GM21390 (cell line): ENCODE data around the gene ARL17B.
"Not testable (repeated sequence)": the region's sequence is repeated elsewhere in the genome, so short reads cannot be mapped to it uniquely, and the experiment has no call there.

Source experiments
- ATAC-seq: cut with Tn5 transposase; IDR thresholded peaks from one replicate; pipeline ENCODE4 v1.9.1; 2021; ENCODE audit not compliant: unreplicated experiment

ARL17B gene

DNA sequence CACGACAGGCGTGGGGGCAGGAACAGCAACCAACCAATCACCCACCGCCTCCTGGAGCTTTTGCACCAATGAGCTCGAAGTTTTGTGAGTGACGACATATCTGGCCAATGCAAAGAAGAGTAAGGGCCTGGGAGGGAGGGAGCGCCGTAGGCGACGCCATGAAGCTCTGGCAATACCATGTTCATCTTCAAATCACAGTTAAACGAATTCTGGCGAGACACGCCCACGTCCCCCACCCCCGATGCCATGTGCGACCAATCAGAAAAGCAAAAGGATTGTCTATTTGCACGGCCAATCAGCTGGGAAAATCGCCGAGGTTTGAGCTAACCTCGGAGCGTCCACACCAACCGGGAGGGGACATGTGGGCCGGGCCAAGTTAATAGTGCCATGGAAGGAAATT, at the start of gene ARL17B:
Gene ARL17B, minus strand, starts transcription at position 12 of the 400 bp plus-strand sequence. CDS start 3,369 bp downstream, outside the sequence.
- peak; percentile 92 for ATAC-seq

DNA sequence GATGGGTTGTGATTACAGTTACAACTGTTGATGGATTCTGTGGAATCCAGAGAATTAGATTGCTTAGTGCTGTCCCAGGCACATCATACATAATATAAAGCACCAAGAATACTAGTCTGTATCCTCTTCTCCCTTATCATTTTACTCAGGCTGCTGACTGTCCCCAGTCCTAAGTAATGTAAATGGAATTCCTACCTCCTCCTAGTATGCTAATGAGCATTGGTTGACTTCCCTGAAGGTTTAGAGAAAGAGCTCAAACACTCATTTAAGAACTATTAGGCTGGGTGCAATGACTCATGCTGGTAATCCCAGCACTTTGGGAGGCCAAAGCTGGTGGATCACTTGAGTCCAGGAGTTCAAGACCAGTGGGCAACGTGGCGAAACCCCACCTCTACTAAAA, 48.3 kb upstream of the ARL17B start:
- ATAC-seq, result not testable (repeated sequence)

DNA sequence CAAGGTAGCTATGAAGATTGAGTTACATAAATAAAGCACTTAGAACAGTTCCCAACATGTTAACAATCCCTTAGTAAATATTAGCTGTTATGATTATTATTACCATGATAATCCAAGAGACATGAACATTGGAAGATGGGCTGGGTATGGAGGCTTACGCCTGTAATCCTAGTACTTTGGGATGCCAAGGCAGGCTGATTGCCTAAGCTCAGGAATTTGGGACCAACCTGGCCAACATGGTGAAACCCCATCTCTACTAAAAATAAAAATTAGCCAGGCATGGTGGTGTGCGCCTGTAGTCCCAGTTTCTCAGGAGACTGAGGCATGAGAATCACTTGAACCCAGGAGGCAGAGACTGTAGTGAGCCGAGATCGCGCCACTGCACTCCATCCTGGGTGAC, 45.6 kb upstream of the ARL17B start:
- not testable (repeated sequence) for ATAC-seq

DNA sequence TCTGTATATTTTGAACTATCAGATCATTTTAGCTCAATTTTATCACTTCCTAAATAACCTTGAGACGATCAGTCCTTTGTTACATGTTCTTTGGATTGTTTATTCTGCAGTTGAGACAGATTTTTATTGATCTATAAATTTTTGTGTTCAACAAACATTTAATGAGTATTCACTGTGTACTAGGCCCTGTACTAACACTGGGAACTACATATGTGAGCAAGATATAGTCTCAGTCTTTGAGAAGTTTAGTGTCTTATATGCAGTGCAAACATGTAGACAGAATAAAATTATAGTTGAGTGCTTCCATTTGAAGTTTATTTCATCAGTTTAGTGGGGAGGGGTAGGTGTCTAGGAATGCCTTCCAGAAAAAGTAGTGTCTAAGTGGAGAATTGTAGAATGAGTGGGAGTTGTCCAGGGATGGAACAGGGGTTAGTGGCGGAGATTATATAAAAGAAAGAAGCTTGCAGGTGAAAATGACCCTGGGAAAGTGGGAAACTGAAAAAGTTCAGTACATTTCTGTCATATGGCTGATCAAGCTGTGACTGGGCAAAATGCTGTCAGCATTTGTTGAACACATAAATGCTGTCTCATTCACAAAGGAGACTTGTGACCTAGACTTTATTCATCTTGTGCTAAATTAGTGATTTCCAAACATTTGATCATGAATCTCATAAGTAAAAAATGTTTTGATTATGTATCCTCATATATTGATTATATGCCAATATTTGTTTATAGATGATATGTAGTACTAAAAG, 39.6 kb upstream of the ARL17B start:
- not testable (repeated sequence) for ATAC-seq

DNA sequence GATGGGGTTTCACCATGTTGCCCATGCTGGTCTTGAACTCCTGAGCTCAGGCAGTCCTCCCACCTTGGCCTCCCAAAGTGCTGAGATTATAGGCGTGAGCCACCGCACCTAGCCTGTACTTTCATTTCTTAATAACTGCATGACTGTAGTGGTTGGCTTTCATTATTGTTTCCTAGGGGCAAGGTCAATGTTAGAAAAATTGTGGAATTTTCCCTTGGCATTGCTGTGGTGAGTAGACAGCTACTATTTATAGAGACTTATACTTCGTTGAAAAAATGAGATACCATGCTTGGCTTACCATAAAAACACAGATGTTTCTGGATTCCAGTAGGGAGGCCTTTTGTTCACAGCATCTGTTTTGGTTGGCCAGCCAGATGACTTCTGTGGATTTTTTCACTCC, 39.0 kb upstream of the ARL17B start:
- ATAC-seq, result not testable (repeated sequence)

DNA sequence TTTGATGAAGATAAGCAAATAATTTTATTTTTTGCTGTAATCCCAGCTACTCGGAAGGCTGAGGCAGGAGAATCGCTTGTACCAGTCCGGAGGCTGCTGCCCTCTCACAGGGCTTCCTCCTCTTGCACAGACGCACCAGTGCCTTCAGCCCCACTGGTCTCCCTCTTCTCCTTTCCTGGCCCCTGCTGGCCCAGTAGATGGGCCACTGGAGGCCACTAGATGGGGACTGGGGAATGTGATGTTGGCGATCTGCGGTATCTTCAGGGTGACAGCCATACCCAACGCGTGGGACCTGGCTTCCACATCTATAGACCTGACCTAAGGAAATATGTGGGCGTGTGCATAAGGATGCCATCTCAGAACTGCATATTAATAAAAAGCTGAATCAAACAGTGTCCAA, 38.4 kb upstream of the ARL17B start:
- ATAC-seq, result not testable (repeated sequence)

DNA sequence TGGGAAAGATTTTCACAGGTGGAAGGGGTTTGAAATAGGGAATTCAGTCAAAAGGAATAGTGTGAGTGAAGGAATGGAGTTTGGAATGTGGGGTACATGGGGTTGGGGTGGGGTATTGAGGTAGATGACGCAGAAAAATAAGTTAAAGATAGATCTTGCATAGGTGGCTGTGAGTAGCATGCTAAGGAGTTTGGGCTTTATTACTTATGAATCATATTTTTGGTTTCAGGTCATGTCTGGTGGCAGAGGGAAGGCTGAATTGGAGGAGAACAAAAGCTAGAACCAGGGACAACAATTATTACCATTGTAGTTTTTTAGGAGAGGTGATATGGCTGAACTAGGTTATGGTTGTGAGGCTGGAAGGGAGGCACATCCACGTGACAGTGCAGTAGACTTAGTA, 34.7 kb upstream of the ARL17B start:
- ATAC-seq, result not testable (repeated sequence)

DNA sequence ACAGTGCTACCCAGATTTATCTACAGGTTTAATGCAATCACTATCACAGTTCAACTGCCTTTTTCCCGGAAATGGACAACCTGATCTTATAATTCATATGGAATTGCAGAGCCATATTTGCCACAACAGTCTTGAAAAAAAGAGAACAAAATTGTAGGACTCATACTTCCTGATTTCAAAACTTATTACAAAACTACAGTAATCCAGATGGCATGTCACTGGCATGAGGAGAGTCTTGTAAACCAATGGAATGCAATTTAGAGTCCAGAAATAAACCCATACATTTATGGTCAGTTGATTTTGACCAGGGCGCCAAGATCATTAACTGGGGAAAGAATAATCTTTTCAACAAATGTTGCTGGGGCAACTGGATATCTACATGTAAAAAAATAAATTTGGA, 32.1 kb upstream of the ARL17B start:
- ATAC-seq, result not testable (repeated sequence)

DNA sequence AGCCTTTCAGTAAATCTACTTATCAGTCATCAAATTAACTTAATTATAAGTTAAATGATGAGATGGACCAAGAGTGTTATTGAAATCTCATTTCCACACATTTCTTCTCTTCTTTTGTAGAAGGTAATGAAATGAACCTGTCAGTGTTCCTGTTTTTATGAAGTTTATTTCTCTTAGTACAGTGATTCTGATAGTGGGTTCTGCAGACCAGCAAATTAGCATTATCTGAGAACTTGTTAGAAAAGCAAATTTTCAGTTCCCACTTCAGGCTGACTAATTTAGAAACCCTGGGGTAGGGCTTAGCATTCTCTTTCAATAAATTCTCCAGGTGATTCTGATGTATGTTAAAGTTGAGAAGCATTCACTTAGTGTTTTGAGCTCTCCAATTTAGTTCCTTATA, 23.9 kb upstream of the ARL17B start:
- not testable (repeated sequence) for ATAC-seq

DNA sequence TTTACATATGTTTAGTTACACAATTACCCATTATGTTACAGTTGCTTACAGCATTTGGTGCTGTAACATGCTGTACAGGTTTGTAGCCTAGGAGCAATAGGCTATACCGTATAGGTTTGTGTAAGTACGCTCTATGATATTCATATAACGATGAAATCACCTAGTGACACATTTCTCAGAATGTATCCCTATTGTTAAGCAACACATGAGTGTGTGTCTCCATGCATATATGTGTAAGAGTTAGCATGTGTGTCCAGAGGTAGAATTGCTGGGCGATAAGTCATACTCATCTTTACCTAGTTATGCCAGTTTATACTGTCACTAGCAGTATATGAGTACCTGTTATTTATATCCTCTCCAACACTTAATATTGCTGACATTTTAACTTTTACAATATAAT, 21.6 kb upstream of the ARL17B start:
- not testable (repeated sequence) for ATAC-seq

DNA sequence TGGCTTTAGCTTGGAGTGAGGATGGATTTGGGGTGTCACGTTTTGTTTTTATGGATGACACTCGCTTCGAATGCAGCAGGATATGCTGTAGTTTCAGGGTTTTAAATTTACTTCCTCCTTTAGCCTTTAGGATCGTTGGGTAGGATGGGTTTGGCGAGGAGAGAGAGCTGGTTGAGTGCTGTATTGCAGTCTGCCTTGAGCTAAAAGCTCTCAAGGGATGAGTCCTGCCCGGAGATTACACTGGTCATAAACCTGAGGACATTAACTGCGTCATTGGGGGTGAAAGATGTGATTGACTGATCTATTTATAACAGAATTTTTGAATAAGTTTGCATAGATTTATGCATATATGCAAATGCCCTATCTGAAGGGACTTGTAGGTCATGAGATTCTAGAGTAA, 11.9 kb upstream of the ARL17B start:
- ATAC-seq, result not testable (repeated sequence)

DNA sequence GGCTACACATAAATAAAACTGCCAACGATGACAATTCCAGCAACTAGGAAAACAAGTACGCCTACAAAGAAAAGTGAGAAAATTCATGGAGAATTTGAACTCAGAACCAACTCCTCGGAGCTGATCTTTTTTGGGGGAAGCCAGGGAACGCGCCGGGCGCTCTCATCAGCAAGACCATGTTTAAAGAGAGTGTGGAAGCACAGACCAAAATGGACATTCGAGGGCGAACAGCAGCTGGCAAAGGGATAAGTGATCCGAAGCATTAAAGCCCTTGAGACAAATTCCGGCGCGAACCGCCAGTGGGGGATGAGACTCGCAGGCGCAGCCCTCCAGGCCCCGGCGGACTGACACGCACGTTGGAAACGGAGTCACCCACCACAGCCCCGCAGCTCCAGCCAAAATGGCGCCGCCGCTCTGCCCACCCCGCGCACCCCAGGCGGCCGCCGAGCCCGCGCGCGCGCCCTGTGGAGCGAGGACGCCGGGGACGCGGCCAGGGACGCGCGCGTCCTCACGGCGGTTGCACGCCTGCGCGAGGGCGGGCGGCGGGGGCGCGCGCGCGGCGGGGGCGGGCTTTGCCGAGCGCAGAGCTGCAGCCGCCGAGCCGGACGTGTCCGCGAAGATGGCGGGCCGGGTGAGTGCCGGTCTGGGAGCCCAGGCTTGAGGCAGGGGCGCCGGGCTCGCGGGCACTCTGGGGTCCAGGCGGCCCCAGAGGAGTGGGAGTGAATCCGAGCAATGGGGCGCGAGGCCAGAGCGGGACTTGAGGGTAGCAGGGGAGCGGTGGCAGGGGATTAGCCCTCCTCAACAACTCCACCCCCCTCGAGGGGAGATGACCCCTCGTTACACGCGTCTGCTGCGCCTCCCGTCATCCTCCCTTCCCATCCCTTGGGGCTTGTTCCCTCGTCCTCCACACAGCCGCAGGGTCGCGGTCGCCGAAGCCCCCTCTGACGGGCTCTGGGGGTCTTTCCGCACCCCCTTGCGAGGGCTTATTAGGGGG, 11.0 kb upstream of the ARL17B start:
- ATAC-seq, result peak; percentile 70

DNA sequence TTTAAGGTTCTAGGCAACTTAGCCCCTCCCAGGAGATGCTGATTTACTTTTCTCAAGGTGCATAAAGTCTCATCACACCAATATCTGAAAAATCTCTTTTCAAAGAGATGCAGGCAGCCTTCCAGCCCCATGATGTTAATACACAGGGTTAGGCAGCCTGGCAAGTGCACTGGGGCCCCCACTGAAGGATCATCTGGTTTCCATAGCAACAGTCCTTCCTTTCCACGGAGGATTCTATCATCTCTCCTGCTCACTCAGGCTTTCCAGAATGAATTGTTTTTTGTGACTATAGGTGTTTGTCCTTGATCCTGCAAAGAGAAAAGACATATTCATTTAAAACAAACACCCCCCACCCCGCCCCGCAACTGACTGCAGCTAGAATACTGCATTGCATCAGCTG, 6.0 kb upstream of the ARL17B start:
- not testable (repeated sequence) for ATAC-seq

DNA sequence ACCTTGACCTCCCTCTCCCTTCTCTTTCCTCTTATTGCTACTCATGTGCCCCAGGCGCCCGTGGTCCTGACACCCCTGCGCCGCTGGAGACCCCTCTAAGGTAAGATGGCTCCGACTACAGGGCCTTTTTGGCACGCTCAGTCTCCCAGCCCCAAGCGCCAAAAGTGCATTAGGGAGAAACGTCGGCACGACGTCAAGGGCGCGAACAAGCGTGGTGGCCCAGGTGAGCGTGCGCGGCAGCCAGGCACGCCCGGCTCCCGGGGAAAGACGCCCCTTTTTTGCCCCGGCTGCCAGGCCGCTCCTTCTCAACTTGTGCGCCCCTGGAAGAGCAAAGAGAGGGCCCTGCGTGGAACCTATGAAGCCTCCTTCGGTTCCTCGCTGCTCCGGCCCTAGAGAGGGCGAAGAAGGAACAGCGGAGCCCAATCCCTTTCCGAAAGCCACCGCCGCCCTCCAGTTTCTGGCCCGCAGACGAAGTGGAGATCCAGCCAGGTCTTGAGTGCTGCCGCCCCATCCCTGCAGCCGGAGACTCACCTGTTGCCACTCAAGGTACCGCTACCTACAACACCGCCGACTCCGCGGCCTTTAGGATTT, 326 bp downstream of the ARL17B start:
- ATAC-seq, result peak; percentile 32

DNA sequence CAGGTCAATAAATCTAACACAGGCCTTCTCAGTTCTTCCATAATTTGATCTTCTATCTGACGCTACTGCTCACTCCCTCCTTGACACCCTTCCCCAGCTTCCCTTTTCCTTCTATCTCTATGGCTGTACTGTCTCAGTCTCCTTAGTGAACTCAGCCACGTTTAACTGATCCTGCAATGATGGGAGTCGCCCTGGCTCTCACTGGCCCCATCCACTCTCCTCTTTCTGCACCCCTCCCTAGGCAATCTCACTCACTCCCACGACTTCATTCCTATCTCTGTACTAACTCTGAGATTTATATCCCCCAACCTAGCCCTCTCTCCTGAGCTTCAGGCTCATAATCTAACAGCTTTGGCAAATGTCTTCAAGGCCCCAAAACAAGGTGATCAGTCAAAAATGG, 7.7 kb downstream of the ARL17B start:
- not testable (repeated sequence) for ATAC-seq

DNA sequence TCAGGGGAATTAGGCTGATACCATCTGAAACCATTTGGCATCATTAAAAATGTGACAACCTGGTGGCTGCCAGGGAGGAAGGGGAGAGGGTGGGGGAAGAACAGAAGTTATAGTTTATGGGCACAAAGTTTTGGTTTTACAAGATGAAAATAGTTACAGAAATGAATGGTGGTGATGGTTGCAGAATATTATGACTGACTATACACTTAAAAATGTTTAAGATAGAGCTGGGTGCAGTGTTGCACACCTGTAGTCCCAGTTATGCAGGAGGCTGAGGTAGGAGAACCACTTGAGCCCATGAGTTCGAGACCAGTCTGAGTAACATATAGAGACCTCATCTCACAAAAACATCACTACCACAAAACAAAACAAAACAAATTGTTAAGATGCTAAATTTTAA, 12.5 kb downstream of the ARL17B start:
- not testable (repeated sequence) for ATAC-seq

DNA sequence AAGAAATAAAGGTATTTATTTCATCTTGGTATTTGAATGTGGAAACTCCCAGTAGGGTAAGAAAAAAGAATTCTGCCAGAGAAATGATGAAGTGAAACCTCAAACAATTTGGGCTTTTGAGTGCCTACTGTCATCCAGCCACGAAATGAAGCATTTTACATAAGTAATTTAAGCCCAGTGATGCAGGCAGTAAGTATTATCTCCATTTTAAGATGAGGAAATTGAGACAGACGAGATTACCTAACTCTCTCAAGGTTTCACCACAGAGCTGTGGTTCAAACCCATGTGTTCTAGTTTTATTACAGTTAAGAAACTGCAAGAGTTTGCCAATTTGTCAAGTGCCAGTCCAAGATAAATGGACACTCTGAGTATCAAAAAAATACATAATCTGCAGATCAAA, 13.2 kb downstream of the ARL17B start:
- not testable (repeated sequence) for ATAC-seq

DNA sequence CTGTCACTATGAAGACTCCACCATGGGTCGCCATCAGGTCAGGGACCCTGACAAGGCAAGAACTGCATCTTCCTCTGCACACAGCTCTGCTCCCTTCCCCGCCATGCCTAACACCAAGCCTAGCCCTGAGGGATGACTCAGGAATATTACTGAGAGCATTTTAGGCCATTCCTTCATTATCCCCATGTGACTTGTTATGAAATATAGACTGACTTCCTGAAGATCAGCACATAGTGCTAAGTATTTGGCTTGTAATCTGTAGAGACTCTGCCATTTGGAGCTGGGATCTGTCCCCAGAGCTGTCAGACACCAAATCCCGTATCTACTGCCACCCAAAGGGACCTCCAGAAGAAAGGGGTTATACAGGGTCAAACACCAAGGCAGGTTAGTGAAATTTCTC, 19.4 kb downstream of the ARL17B start:
- not testable (repeated sequence) for ATAC-seq

DNA sequence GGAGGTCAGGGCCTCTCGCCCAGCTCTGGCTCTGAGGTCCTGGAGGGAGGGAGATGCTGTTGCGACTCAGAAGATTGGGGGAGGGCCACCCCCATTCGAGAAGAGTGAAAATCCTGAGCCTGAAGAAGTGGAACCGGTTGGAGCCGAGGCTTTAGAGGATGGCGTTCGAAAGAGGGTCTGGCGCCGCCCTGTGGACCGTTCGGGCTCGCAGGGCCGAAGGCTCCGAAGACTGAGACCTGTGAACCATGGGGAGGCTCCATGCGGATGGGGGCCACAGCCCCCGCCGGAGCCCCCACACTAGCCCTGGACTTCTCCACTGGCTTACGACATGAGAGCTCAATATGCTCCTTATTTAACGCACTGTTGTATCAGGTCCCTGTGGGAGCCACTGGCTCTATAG, 20.3 kb downstream of the ARL17B start:
- not testable (repeated sequence) for ATAC-seq

DNA sequence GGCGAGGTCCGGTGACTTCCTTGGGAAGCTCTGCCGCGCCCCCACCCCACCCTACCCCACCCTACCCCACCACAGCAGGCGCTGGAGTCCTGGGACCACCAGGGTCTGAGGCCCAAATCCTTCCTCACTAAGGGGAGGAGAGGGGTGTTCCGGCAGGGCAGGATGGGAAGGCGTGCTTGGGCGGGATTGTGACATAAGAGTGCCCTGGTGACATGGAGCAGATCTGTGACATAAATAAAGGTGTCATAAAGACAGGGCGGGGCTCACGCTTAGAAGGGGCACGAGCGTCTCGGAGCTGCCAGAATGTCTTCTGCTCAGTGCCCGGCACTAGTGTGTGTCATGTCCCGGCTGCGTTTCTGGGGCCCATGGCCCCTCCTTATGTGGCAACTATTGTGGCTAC, 66.7 kb downstream of the ARL17B start, which contains the start of gene LRRC37A:
Gene LRRC37A, plus strand, starts transcription at position 301 of the 400 bp plus-strand sequence. Its CDS starts 3 bp downstream, at position 304.
- ATAC-seq, result not testable (repeated sequence)

DNA sequence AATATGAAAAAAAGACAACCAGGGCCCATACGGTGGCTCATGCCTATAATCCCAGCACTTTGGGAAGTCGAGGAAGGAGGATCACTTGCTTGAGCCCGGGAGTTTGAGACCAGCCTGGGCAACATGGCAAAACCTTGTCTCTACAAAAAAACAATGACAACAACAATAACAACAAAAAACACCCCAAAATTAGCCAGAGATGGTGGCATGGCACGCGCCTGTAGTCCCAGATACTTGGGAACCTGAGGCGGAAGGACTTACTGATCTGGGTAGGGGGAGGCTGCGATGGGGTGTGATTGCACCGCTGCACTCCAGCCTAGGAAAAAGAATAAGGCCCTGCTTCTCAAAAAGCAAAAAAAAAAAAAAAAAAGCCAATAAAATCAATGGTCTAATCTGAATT, 69.9 kb downstream of the ARL17B start:
- not testable (repeated sequence) for ATAC-seq
